ENCODE measurements around the gene CYB5R3. TPM values are rescaled to one million over a fixed set of nuclear protein-coding genes. Genes with fewer than 3 reads are reported as not detected.
A peak's percentile ranks its signal among the peaks of the same experiment; 100 is the strongest.
"Not testable (repeated sequence)": the region's sequence is repeated elsewhere in the genome, so short reads cannot be mapped to it uniquely, and the experiment has no call there.

The CYB5R3 gene
- total RNA-seq, 1 donor from 2014 or later = 148 TPM

DNA sequence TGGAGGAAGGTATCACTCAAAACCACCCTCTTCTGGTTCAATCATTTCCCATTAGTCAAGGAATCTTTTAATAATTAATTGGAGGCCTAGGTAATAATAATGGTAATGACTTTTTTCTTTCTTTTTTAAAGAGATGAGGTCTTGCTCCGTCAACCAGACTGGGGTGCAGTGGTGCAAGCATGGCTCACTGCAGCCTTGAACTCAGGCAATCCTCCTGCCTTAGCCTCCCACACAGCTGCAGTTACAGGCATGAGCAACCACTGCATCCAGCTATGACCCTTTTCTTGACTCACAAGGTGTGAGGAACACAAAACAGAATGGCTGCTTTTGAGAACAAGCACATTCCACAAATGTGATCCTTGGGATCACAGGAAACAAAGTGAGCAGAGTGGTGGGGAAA lies 38.1 kb downstream of the CYB5R3 start:
- Mint-ChIP-seq H3K4me3 (ENCODE audit: unreplicated experiment) (no peak overlapping the region), H3K27me3 (ENCODE audit: unreplicated experiment) (peaks cover 13% of the 10 kb centered on the region), H3K9me3 (ENCODE audit: unreplicated experiment) (peaks cover 16% of the 10 kb centered on the region), H3K27ac (ENCODE audit: unreplicated experiment) (no peak overlapping the region), H3K36me3 (ENCODE audit: unreplicated experiment) (peaks cover 5% of the 10 kb centered on the region), H3K4me1 (ENCODE audit: low read depth, unreplicated experiment) (peaks cover 19% of the 10 kb centered on the region)
- no peak for DNase-seq
- TF ChIP-seq, protein P1, sequence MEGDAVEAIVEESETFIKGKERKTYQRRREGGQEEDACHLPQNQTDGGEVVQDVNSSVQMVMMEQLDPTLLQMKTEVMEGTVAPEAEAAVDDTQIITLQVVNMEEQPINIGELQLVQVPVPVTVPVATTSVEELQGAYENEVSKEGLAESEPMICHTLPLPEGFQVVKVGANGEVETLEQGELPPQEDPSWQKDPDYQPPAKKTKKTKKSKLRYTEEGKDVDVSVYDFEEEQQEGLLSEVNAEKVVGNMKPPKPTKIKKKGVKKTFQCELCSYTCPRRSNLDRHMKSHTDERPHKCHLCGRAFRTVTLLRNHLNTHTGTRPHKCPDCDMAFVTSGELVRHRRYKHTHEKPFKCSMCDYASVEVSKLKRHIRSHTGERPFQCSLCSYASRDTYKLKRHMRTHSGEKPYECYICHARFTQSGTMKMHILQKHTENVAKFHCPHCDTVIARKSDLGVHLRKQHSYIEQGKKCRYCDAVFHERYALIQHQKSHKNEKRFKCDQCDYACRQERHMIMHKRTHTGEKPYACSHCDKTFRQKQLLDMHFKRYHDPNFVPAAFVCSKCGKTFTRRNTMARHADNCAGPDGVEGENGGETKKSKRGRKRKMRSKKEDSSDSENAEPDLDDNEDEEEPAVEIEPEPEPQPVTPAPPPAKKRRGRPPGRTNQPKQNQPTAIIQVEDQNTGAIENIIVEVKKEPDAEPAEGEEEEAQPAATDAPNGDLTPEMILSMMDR (IDR thresholded peaks at IDR 0.05; ENCODE audit: partially characterized antibody, unreplicated experiment) = no peak

DNA sequence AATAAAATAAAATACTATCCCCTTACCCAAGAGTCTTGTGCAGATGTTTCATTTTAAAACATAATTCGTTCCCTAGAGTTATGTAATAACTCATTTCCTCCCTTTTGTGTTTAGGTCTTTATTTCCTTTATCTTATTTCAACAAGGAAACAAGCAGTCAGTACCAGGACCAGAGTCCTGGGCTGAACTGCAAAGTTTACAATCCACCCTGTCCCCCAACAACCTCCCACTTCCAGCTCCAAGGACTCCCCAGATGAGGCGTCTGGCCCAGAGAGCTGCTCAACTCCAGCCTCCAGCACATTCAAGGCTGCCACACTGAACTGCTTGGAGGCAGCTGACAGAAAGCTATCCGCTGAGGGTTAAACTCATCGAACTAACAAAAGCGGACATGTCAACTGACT lies 39.0 kb downstream of the CYB5R3 start:
- Mint-ChIP-seq H3K4me1 (ENCODE audit: low read depth, unreplicated experiment) (peaks cover 14% of the 10 kb centered on the region), H3K27me3 (ENCODE audit: unreplicated experiment) (peaks cover 9% of the 10 kb centered on the region), H3K9me3 (ENCODE audit: unreplicated experiment) (peaks cover 11% of the 10 kb centered on the region), H3K27ac (ENCODE audit: unreplicated experiment) (peak overlapping the region; percentile 59), H3K36me3 (ENCODE audit: unreplicated experiment) (peaks cover 5% of the 10 kb centered on the region), H3K4me3 (ENCODE audit: unreplicated experiment) (no peak overlapping the region)
- DNase-seq = no peak
- TF ChIP-seq, protein P1 (IDR thresholded peaks at IDR 0.05; ENCODE audit: partially characterized antibody, unreplicated experiment) = no peak

DNA sequence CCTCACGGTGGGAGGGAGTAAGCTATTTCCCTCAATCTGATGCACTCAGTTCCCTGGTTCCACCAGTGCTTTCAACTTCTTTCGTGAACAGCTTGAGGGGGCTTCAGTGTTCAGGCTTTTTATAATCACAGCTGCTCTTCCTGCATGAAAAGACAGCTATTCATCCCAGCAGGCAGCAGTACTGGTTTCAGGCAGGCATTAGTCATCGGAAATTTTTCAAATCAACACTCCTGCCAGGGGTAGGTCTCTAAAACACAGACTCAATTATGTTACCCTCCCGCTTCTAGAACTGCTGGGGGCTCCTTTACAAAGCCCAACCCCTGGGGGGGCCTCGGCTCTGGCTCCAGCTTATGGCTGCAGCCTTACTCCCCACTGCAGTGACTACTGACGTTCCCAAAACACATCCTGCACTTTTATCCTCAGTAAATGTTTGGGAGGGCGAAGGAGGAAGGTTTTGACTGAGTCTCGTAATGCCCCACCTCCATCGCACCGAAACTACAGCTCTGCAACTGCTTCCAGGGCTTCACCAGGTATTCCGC lies 40.3 kb downstream of the CYB5R3 start:
- Mint-ChIP-seq H3K27me3 (ENCODE audit: unreplicated experiment) (peaks cover 3% of the 10 kb centered on the region), H3K27ac (ENCODE audit: unreplicated experiment) (peak overlapping the region; percentile 62), H3K4me3 (ENCODE audit: unreplicated experiment) (no peak overlapping the region), H3K9me3 (ENCODE audit: unreplicated experiment) (peaks cover 4% of the 10 kb centered on the region), H3K4me1 (ENCODE audit: low read depth, unreplicated experiment) (peaks cover 15% of the 10 kb centered on the region), H3K36me3 (ENCODE audit: unreplicated experiment) (peaks cover 5% of the 10 kb centered on the region)
- TF ChIP-seq, protein P1 (IDR thresholded peaks at IDR 0.05; ENCODE audit: partially characterized antibody, unreplicated experiment) = no peak
- DNase-seq = no peak

DNA sequence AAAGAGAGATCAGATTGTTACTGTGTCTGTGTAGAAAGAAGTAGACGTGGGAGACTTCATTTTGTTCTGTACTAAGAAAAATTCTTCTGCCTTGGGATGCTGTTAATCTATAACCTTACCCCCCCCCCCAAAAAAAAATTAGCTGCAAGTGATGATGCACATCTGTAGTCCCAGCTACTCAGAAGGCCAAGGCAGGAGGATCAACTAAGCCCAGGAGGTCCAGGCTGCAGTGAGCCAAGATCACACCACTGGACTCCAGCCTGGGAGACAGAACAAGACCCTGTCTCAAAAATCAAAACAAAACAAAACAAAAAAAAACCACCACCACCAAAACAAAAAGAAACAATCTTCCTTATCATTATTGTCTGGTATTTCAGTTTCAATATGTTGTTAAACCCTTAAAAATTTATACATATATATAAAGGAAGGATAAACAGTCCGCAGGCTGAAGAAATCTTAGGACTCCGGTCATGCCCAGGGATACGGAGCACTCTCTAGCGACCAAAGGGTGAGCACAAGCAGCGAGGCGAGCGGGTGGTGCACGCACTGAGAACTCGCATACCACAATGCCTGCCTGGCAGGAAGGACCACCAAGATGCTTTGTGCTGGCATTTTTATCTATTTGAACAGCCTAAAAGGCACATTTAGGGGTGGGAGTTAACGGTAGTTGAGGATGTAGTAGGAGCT lies 40.9 kb downstream of the CYB5R3 start:
- Mint-ChIP-seq H3K9me3 (ENCODE audit: unreplicated experiment) (peaks cover 4% of the 10 kb centered on the region), H3K36me3 (ENCODE audit: unreplicated experiment) (peaks cover 5% of the 10 kb centered on the region), H3K27ac (ENCODE audit: unreplicated experiment) (no peak overlapping the region), H3K27me3 (ENCODE audit: unreplicated experiment) (peaks cover 5% of the 10 kb centered on the region), H3K4me3 (ENCODE audit: unreplicated experiment) (no peak overlapping the region), H3K4me1 (ENCODE audit: low read depth, unreplicated experiment) (peaks cover 16% of the 10 kb centered on the region)
- no peak for DNase-seq
- TF ChIP-seq, protein P1 (IDR thresholded peaks at IDR 0.05; ENCODE audit: partially characterized antibody, unreplicated experiment) = no peak

DNA sequence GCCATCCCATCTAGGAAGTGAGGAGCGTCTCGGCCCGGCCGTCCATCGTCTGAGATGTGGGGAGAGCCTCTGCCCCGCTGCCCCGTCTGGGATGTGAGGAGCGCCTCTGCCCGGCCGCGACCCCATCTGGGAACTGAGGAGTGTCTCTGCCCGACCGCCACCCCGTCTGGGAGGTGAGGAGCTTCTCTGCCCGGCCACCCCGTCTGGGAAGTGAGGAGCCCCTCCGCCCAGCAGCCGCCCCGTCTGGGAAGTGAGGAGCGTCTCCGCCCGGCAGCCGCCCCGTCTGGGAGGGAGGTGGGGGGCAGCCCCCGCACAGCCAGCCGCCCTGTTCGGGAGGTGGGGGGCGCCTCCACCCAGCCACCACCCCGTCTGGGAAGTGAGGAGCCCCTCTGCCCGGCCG lies 41.6 kb downstream of the CYB5R3 start:
- DNase-seq; H3K27ac Mint-ChIP-seq (ENCODE audit: unreplicated experiment); H3K4me3 Mint-ChIP-seq (ENCODE audit: unreplicated experiment); H3K27me3 Mint-ChIP-seq (ENCODE audit: unreplicated experiment); H3K36me3 Mint-ChIP-seq (ENCODE audit: unreplicated experiment); H3K9me3 Mint-ChIP-seq (ENCODE audit: unreplicated experiment): not testable (repeated sequence)
- peaks cover 10% of the 10 kb centered on the region for H3K4me1 Mint-ChIP-seq (ENCODE audit: low read depth, unreplicated experiment)

All from glutamatergic neuron (in vitro differentiated cells).